ENCODE data around the gene HMGB2.

The HMGB2 gene

DNA sequence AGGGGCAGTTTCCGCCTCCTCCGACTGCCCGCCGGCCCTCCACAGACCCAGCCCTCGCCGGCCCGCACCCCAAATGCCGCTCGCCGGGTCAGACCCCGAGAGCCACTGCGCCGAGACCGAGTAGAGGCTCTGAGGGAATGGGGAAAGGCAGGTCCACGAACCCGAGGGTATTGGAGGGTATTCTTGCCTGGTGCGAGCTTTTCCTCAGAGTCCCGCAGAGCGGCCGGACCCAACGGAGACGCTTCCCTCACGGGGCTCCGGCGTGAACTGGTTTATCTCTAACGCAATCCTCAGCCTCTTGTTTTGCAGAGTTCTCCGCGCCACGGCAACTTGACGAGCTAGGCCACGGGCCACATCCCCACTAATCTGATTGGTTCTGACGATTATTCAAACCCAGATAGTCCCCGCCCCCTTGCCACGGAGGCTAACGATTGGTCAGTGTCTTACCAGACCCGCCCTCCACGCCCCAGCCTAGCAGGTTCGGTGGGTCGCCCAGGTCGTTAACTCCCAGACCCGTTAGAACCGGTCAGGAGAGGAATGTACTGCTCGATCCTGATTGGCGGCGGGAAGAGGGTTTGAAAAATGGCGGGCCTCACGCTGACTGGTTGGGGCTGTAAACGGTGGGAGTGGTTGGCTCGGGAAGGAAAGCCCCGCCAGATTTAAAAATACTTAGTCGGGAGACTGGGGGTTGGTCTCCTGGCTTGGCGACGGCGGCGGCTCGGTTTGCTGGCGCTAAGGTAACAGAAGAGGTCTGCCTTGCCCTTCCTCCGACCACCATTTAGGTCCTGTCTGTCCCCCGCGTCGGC lies at the start of gene HMGB2:
Gene HMGB2, minus strand, starts transcription at position 274 of the 806 bp plus-strand sequence. CDS start 709 bp downstream, outside the sequence.
- FAIRE-seq = peak; percentile 99

DNA sequence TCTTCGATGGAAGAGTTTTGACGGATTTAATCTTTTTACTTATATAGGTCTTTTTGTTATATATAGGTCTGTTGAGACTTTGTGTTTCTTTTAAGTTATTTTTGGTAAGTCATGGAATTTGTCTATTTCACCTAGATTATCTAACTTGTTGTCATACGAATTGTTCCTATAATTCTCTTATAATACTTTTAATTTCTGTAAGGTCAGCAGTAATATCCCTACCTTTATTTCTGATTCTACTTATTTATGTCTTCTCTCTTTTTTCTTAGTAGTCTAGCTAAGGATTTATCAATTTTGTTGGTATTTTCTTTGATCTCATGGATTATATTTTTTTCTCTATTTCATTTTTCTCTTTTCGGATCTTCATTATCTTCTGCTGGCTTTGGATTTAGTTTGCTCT lies 48.2 kb upstream of the HMGB2 start:
- no peak for FAIRE-seq

DNA sequence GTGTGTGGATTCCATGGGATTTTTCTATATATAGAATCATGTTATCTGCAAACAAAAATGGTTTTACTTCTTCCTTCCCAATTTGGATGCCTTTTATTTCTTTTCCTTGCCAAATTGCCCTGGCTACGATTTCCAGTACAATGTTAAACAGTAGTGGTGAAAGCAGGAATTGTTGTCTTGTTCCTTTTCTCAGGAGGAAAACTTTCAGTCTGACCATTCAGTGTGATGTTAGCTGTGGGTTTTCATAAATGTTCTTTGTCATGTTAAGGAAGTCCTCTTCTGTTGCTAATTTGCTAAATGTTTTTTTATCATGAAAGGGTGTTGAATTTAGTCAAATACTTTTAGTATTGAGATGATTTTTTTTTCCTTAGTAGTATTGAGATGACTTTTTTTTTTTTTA lies 47.5 kb upstream of the HMGB2 start:
- FAIRE-seq = no peak

DNA sequence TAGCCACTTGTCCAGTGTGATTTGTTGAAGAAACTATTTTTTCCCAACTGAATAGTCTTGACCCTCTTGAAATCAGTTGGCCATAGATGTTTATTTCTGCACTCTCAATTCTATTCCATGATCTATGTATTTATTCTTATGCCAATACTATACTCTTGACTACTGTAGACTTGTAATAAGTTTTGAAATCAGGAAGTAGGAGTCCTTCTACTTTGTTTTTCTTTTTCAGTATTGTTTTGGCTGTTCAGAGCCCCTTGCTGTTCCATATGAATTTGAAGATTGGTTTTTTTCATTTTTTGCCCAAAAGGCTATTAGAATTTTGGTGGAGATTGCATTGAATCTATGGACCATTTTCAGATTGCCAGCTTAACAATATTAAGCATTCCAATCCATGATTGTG lies 46.8 kb upstream of the HMGB2 start:
- FAIRE-seq = no peak

DNA sequence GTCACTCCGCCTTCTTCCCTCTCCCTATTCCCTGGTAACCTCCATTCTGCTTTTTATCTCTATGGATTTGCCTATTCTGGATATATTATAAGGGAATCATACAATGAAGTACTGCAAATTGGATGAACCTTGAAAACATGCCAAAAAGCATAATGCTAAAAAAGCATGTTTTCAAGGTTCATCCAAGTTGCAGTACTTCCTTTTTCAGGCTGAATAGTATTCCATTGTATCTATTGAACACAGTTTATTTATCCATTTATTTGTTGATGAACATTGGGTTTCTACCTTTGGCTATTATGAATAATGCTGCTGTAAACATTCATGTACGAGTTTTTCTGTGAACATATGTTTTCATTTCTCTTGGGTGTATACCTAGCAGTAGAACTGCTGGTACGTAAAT lies 45.8 kb upstream of the HMGB2 start:
- no peak for FAIRE-seq

DNA sequence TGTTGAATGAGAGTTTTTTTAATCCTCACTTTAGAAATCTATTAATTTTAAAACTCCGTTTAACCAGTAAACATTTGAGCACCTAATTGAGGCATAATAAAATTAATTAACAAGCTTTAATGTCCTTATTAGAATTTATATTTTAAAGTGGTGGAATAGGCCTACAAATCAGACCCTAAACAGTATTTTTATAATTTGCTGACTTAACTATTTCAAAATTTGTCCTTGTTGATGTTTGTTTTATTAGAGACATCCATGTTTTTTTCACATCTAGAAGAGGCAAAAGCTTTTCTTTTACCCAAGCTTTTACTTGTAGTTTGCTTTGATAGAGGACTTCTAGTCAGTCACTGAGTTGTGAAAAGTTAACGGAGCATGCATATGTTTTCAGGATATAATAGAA lies 40.4 kb upstream of the HMGB2 start:
- FAIRE-seq = no peak

DNA sequence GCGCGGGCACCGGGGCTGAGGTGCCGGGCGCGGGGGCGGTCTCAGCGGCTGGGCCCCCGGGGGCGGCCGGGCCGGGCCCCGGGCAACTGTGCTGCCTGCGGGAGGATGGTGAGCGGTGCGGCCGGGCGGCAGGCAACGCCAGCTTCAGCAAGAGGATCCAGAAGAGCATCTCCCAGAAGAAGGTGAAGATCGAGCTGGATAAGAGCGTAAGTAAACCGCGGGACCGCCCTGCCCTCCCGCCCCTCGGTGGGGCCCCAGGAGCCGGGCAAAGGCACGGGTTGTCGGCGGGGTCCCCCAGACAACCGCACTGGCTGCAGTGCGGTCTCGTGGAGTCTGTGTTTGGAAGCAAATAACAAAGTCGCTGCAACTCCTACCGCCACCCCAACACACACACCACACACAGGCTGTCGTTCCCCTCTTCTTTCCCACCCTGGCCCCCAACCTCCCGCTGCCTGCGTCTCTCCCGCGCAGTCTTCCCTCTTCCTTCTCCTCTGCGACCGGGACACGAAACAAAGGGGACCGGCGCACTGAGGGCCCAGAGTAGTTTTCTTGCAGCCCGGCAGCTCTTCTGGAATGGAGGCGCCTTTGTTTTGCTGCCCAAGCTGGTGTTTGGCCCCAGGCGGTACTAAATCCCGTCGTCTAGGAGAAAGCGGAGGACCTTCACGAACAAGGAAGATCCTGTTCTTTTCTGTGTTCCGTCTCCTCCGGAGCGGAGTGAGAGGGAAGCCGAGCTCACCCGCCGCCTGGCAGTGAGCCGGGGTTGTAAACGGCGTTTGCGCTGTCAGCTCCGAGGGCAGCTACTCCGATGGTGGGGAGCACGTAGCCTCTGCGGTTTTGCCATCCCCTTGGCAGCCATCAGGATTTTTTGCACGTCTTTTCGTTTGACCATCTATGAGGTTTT lies 37.4 kb upstream of the HMGB2 start:
- no peak for FAIRE-seq

DNA sequence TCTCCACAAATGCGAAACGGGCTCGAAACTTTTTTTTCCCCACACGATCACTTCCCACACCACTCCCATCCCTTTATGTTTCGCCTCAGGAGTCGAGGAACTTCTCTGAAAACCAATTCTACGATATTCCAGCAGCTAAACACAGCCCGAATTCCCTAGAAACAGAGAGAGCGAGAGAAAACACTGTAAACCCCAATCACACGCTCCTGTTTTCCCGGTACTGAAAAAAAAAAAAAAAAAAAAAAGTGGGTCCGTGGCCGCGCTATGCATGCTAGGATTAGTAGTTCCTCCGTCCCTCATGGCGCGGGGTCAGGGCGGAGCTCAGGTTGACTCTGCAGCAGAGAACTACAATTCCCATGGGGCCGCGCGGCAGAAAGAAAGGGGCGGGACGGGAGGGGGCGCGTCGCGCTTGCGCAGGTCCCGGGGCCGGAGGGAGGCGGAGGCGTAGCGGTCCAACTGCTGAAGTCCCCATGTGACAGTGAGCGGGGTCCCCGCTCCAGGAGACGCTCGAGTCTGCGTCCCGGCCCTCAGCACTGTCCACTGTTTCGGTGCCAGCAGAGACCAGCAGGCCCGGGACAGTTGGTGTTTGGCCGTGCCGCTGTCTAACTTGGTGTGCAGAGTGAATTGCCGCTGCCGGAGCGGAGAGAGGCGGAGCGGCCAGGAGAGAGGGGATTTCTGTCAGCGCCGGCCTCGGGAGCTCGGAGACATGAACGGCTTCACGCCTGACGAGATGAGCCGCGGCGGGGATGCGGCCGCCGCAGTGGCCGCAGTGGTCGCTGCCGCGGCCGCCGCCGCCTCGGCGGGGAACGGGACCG lies 36.5 kb upstream of the HMGB2 start, which contains the start of gene SAP30:
Gene SAP30, plus strand, starts transcription at position 478 of the 815 bp plus-strand sequence. Its CDS starts 229 bp downstream, at position 707.
- peak; percentile 92 for FAIRE-seq

DNA sequence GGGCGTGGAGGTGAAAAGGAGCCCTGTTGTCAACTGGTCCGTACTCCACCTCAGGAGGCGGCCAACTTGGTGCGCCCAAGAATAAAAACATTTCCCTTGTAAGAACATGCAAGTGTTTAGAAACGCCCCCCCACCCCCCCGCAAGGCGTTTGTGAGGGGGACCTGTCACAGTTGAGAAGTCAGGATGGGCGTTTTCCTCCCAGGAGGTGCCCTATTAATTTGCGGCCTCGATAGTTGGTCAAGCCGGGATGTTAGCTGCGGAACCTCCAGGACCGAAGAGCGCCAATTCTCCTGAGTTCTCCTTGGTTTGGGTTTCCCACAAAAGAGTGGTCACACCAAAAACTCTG lies 35.9 kb upstream of the HMGB2 start:
- FAIRE-seq = no peak

DNA sequence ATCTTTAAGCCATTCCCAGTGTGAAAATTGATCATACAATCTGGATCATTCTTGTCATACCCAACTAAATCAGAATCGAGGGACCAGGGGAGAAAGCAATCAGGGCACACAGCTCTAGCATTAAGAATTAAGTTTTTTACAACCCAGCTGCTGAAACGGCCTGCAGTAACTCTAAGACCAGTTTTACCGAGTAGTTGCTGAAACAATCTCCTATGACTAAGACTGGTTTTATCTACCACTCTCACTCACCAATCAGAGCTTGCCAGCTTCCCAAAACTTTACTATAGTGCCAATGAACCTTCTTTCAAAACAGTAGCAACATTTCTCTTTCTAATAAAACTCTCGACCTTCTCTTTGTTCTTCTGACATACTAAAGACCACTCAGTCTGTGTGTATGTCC lies 33.8 kb upstream of the HMGB2 start:
- no peak for FAIRE-seq

DNA sequence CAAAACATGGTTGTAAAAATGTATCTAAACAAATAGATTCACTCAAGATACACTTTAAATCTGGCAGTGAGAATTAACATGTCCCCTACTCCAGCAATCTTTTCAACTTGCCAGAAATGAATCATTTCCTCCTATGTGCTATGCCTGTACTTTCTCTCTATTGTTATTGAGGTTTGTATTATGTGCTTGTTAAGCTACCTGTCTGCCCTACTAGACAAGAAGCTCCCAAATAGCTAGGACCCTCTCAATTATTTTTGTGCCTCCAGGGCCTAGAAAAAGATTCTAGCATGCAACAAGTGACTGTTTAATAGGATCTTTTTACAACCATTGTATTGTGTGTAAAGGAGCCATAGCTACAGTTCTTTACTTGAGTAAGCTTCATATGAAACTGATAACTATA lies 33.1 kb upstream of the HMGB2 start:
- FAIRE-seq = no peak

DNA sequence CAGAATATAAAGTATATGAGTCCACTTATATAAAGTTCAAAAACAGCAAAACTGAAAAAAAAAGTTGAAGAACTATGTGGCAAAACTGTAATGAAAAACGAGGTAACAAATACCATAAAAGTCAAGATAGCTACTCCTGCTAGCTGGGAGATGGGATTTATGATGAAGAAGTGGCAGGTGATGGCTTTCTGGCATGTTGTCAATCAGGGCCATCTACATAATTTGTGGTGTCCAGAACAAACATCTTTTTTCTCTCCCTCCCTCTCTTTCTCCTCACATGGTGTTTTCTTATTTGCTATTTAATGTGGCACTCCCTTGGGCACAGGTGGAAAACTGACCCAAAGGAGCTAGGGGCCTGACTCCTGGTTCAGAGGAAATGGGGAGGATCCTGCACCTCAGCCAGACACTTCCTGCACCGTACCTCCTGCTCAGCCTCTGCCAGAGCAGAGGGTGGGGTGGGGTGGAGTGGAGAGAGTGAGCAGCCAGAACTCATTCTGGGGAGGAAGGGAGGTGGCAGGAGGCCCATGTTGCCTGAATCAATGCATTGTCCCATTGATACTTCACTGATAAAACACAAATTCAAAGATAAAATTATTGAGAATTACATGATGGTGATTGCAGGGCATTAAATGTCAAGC lies 31.3 kb upstream of the HMGB2 start:
- FAIRE-seq = no peak

DNA sequence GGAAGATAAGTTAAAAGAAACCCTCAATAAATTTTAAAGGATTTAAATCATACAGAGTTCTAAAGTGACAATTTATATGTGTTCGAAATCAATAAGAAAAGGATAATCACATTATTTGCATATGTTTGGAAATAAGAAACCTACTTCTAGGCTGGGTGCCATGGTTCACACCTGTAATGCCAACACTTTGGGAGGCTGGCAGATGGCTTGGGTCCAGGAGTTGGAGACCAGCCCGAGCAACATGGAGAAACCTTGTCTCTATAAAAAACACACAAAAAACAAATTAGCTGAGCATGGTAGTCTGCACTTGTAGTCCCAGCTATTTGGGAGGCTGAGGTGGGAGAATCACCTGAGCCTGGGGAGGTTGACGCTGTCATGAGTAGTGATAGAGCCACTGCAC lies 28.5 kb upstream of the HMGB2 start:
- no peak for FAIRE-seq

DNA sequence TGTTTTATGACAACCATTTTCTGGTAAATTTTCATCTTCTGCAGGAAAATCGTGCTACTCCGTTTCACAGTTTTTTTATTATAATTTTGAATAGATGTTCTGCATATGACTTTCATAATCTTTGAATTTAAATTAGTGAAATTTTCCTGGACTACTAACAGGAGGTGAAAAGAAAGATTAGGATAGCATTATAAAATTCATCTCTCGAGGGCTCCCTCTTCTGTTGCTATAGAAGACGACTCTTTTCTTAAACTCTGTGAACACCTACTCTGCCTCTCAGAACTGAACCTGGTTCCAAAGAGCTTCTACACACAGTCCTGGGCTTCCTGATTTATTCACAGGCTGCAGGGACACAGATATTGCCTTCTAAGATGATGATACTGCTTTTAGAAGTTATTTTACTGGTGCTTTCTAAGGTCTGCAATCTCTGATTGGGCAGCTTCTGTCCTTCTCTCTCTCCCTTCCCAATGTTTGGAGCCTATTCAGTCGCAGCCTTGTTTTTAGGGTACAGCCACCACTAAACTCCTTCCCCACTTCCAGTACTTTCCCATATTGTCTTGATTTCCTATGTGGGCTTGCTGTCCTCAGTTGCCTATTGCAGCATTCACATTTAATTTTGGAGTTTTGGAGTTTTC lies 26.5 kb upstream of the HMGB2 start:
- FAIRE-seq = peak; percentile 76

DNA sequence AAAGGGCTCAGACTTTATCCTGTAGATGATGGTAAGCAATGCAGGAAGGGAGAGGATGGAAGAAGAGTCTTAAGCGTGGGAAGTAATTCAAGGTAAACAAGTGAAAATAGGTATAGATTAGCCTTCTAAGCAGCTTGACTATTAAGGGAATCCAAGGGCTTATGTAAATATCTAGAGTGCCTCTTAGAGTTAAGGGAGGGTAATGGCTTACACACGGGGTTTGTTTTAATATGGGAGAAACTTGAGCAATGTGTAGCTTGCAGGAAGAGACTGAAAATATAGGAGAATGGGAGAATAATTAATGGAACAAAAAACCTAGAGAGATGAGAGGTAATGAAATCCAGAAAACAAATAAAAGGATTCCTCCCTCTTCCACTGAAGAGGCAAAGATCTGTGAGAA lies 23.8 kb upstream of the HMGB2 start:
- no peak for FAIRE-seq

DNA sequence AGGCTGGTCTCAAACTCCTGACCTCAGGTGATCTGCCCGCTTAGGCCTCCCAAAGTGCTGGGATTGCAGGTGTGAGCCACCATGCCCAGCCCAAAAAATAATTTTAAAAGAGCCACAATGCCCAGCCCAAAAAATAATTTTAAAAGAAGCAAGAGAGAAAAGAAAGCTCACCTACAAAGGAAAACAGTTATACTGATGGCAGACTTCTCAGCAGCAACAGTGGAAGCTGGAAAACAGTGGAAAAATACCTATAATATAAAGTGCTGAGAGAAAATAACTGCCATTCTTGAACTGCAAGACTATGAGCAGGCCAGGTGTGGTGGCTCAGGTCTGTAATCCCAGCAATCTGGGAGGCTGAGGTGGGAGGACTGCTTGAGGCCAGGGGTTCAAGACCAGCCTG lies 13.3 kb upstream of the HMGB2 start:
- FAIRE-seq = no peak

DNA sequence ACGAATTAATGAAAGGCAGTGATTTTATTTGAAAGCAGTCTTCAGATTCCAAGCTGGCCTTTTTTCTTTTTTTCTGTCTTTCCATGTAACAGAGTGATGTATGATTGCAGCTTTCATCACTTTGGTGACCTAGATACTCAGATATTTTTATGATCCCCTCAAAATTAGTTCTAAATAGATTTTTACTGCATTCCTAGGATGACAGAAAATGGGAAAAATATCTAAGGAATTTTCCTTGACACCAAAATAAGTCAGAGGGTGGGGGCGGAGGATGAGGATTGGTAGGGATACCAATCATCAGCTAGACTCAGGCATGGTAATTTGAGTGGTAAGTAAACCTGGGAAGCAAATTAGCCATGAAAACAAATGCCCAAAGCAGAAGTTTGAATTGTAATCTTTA lies 11.9 kb upstream of the HMGB2 start:
- no peak for FAIRE-seq

DNA sequence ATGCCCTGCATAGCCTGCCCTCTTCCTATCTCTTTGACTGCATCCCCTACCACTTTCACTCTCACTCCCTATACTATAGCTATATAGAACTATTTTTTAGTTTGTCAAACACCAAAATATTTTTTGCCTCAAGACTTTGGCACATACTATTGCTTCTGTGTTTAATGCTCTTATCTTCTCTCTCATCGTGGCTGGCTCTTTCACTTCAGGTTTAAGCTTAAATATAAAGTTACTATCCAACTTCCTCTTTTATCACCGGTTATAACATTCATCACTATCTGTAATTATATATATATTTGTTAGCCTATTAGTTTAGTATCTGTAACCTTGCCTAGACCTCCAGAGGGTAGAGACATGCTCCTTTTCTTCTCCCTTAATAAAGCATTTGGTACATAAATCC lies 11.5 kb upstream of the HMGB2 start:
- FAIRE-seq = no peak

DNA sequence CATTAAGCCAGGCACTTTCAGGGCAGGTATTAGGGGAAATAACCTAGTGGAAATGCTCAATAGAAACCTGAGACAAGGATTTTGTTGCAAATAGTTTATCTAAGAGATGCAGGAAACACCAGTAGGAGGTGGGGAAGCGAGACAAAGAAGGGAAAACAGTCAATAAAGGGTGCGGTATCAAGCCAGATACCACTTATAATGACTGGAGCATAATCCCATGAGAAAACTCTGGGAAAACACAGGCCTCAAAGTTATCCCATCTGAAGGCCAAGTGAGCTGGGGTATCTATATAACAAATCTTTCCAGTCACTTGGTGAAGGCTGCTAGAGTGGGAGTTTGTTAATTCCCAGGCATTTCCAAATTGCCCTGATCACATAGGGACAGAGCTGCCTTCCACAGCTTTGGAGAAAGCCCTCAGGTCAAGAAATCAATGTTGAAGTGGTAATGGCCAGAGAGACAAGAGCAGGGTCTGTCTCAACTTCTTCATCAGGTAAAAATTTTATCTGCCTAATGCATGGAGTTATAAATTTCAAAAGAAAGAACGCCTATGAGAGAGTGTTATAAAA lies 9.8 kb upstream of the HMGB2 start:
- no peak for FAIRE-seq

DNA sequence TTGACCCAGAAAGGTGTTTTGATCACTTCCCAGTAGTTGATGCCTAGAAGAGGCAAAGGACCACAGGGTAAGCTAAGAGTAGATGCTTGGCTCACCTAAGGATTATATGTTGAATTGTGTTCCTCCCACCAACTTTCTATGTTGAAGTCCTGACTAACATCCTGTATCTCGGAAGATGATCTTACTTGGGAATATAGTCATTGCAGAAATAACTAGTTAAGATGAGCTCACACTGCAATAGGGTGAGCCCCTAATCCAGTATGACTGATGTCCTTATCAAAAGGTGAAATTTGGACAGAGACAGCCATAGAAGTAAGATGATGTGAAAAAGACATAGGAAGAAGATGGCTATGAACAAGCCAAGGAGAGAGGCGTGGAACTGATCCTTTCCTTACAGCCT lies 3.3 kb upstream of the HMGB2 start:
- FAIRE-seq = no peak

DNA sequence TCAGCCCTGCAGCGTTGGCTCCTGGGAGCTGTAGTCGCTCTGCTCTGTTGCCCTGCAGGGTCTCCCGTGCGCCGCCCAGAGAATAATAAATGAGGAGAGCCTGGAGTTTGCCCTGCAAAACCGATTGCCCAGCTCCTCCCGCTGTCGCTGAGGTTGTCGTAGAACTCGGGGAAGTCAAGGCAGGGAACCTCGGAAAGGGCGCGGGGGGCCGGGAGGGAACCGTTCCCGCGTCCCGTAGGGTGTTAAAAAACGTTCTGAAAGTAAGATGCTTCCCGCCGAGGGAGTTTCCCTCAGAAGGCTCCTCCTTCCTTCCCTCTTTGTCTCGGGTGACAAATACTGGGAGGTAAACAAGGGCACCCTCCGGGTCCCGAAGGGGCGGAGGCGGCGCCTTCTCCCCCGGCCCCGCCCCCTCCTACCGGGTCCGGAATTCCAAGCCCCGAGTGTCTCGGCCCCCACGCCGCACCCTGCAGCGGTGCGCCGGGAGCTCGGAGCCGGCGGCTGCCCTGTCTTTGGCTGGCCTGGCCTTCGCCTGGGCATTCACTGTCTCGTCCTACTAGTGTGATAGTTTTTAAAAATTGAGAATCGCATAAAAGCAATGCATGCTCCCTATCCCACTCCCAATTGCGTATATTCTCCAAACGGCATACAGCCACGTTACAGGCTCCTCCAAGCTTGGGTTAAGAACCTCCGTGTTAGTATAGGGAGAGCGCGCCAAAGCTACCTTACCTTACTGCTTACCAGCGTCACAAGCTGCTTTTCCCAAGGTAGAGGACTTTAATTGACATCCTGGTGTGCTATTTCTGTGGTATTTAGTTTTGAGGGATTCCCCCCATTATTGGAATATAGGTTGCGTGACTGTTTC lies 964 bp upstream of the HMGB2 start:
- FAIRE-seq = no peak

Measured in endometrium (tissue), 2 donors.